Nephron progenitor cell (in vitro differentiated cells): ENCODE results near the gene OXSR1.

Source experiments
- DNase-seq: peaks from one replicate; pipeline ENCODE4 v3.0.0; 2021
- H3K27ac Mint-ChIP-seq: 2 replicates; pipeline ENCODE4 v1.8.0; 2021; ENCODE audit warnings: mild to moderate bottlenecking, moderate library complexity, mixed read lengths
- H3K27me3 Mint-ChIP-seq: 2 replicates; pipeline ENCODE4 v1.8.0; 2021; ENCODE audit warnings: mild to moderate bottlenecking, low read depth, mixed read lengths; ENCODE audit not compliant: poor library complexity
- H3K36me3 Mint-ChIP-seq: 2 replicates; pipeline ENCODE4 v1.8.0; 2021; ENCODE audit warnings: low read depth, mixed read lengths
- H3K4me1 Mint-ChIP-seq: 2 replicates; pipeline ENCODE4 v1.8.0; 2021; ENCODE audit warnings: mixed read lengths
- H3K4me3 Mint-ChIP-seq: 2 replicates; pipeline ENCODE4 v1.8.0; 2021; ENCODE audit warnings: mild to moderate bottlenecking, moderate library complexity, mixed read lengths
- H3K9me3 Mint-ChIP-seq: 2 replicates; pipeline ENCODE4 v1.8.0; 2021; ENCODE audit warnings: mild to moderate bottlenecking, moderate library complexity, mixed read lengths
- CTCF ChIP-seq: fragments of 200-600 bp; sonication (generic); IDR thresholded peaks from 2 replicates; pipeline ENCODE4 v1.5.0; 2021; ENCODE audit warnings: antibody characterized with exemption

The OXSR1 gene

GRCh38 chr3:38260474-38260873 is 95.1 kb downstream of the OXSR1 start:
- Mint-ChIP-seq H3K4me1 (peaks cover 13% of the 10 kb centered on the region), H3K36me3 (peaks cover 21% of the 10 kb centered on the region), H3K4me3 (no peak overlapping the region), H3K27me3 (no peaks in the 10 kb centered on the region), H3K27ac (no peak overlapping the region), H3K9me3 (peaks cover 4% of the 10 kb centered on the region)
- DNase-seq = no peak
- no peak for TF ChIP-seq CTCF

DNA sequence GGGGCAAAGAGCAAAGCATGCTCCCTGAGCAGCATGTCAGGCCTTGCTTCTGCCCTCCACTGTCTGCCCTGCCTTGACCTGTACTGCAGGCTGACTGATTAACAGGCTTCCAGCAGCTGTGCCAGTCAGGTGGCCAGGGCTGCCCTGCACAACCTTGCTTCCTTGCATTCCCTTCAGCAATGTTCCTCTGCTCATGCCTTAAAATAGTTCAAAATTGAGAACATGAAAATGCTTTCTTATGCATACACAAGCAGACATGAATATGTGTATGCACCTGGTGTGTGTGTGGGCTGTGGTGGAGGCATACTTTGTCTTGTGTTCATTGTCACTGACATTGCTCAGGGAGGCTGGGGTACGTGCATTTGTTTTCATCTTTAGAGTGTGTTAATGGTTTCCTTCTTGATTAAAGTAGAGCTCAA is 99.0 kb downstream of the OXSR1 start:
- no peak overlapping the region for H3K27ac Mint-ChIP-seq
- H3K36me3 Mint-ChIP-seq = peaks cover 11% of the 10 kb centered on the region
- peaks cover 13% of the 10 kb centered on the region for H3K4me1 Mint-ChIP-seq
- TF ChIP-seq CTCF = no peak
- DNase-seq = no peak
- no peaks in the 10 kb centered on the region for H3K27me3 Mint-ChIP-seq
- no peak overlapping the region for H3K4me3 Mint-ChIP-seq
- peaks cover 4% of the 10 kb centered on the region for H3K9me3 Mint-ChIP-seq

GRCh38 chr3:38264779-38265178 is 99.4 kb downstream of the OXSR1 start:
- Mint-ChIP-seq H3K4me1 (peaks cover 13% of the 10 kb centered on the region), H3K36me3 (peaks cover 11% of the 10 kb centered on the region), H3K4me3 (no peak overlapping the region), H3K9me3 (peaks cover 4% of the 10 kb centered on the region), H3K27me3 (no peaks in the 10 kb centered on the region), H3K27ac (no peak overlapping the region)
- DNase-seq = no peak
- no peak for TF ChIP-seq CTCF

- Mint-ChIP-seq H3K27me3 (peaks cover 3% of the 10 kb centered on the region), H3K27ac (no peak within 1 kb of the TSS)
Measured at GRCh38 chr3:38265604-38266307, 100.4 kb downstream of the OXSR1 start, which contains the start of gene SLC22A13. Gene SLC22A13 (plus strand): TSS chr3:38265812. CDS start chr3:38265861, 49 bp downstream.

GRCh38 chr3:38266810-38267209 is 101.5 kb downstream of the OXSR1 start:
- no peak overlapping the region for H3K27ac Mint-ChIP-seq
- H3K9me3 Mint-ChIP-seq = peaks cover 2% of the 10 kb centered on the region

More at GRCh38 chr3:38265604-38266307, 100.4 kb downstream of the OXSR1 start, which contains the start of gene SLC22A13:
- Mint-ChIP-seq H3K36me3 (peaks cover 7% of the 10 kb centered on the region), H3K4me1 (peaks cover 13% of the 10 kb centered on the region), H3K9me3 (peaks cover 4% of the 10 kb centered on the region), H3K4me3 (no peak within 1 kb of the TSS)
- no peak for DNase-seq
- no peak for TF ChIP-seq CTCF

More at GRCh38 chr3:38266810-38267209, 101.5 kb downstream of the OXSR1 start:
- peaks cover 13% of the 10 kb centered on the region for H3K4me1 Mint-ChIP-seq
- peaks cover 2% of the 10 kb centered on the region for H3K36me3 Mint-ChIP-seq
- DNase-seq = no peak
- TF ChIP-seq CTCF = no peak
- peaks cover 3% of the 10 kb centered on the region for H3K27me3 Mint-ChIP-seq
- no peak overlapping the region for H3K4me3 Mint-ChIP-seq
